HS-27A (cell line): ENCODE results near the gene DNAL1.
A peak's percentile ranks its signal among the peaks of the same experiment; 100 is the strongest.
"Not testable (repeated sequence)": the region's sequence is repeated elsewhere in the genome, so short reads cannot be mapped to it uniquely, and the experiment has no call there.

ENCODE experiments used
- DNase-seq: peaks from one replicate; pipeline ENCODE4 v3.0.0-alpha.2; 2012; ENCODE audit warnings: low read depth, missing footprints

The DNAL1 gene

DNA sequence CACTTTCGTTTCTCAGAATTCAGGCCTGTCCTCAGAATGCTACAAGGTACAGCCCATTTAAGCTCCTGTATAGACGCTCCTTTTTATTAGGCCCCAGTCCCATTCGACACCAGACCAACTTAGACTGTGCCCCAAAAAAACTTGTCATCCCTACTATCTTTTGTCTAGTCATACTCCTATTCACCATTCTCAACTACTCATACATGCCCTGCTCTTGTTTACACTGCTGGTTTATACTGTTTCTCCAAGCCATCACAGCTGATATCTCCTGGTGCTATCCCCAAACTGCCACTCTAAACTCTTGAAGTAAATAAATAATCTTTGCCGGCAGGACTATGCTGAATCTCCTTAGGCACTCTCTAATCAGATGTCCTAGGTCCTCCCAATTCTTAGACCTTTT is 63.3 kb downstream of the DNAL1 start:
- not testable (repeated sequence) for DNase-seq

- no peak for DNase-seq
These were observed 65.2 kb downstream of the DNAL1 start for GRCh38 chr14:73709904-73710469.

DNA sequence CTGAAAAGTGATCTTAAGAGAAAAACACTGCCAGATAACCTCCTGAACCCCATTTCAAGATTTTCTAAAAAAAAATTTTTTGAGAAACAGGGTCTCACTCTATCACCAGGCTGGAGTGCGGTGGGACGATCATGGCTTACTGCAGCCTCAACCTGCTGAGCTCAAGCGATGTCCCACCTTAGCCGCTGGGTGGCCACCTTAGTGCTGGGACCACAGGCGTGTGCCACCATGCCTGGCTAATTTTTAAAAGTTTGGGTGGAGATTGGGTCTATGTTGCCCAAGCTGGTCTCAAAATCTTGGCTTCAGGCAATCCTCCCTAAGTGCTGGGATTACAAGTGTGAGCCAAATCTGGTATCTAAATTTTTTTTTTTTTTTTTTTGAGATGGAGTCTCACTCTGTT is 66.0 kb downstream of the DNAL1 start:
- no peak for DNase-seq

DNA sequence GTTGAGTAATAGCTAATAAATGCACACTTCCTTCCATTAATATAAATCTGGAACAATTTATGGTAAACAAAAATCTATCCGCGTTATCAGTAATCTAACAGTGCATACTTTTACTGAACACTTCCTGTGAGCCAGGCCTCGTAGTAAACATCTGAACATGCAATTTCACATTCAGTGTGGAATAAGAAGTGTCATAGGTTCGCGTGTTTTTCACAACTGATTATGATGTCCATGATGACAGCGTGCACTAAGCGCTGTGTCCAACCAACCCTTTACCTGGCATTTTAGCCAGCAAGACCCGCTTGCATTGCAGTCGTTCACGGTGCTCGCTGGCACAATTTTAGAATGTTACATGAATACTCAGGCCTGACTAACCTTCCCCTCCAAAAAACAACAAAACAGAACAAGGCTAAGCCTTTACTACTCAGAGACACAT is 67.3 kb downstream of the DNAL1 start:
- no peak for DNase-seq

- no peak for DNase-seq
These were observed 67.9 kb downstream of the DNAL1 start for GRCh38 chr14:73712540-73713180.

DNA sequence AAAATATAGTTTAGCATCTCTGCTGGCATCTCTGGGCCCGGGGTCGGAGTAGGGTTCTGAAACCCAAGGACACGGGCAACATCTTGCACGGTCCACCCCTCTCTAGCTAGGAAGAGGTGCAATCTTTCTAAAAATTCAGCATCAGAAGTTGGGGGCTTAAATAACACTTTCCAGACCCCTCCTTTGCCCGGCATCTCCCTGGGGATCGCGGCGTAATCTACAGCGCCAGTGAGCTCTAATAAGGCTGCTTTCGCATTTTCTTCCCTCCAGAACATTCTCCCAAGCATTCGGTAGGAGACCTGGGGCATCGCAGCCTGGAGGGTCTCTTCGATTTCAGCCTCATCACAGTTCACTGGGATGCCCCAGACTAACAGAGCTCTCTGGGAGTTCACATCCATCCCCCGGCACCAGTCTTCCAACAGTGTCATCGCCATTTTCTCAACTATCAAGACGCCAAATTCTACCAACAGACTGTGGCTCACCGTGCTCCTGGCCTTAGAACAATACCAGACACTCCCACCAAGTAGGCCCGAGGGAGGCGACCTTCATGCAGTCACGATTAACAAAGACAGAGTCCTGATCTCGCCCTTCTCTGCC is 68.5 kb downstream of the DNAL1 start:
- no peak for DNase-seq

DNA sequence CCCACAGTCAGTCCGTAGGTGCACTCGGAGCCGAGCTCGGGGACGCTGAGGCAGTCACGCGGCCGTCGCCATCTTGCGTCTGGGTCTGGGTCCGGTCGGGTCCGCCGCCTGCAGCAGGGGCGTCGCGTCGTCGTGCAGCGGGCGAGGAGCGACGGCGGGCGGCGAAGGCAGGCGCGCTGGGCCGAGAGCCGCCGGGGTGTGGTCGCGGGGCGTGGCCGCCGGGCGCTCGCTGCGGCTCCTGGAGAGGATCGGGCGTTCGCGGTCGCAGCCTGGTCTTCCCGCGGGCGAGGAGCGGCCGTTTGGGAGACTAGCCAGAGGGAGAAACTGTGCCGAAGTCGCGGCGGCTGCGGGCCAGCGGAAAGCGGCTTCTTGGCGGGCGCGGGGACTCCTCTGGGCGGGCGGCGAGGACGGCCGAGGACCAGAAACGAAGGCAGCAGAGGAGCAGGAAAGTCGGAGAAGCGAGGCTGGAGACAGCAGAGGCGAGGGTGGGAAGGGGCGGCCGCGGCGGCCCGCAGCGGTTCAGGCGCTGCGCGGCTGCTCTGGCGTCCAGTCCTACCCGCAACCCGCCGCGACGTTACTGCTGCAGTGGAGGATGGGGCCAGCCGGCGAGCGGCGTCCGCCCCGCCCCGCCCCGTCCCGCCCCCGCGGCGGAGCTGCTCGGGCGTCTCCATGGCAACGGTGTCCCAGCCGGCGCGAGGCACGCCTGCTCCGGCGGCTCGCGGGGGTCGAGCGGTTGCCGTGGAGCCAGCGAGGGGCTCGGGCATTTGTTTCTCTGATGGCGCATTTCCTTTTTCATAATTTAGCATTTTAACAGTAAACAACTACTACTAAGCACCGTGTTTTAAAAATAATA is 69.2 kb downstream of the DNAL1 start, which contains the start of gene PNMA1:
PNMA1 (minus strand) TSS at position 582 of the 853 bp plus-strand sequence. CDS start 745 bp downstream, outside the sequence.
- DNase-seq: peak; percentile 43

DNA sequence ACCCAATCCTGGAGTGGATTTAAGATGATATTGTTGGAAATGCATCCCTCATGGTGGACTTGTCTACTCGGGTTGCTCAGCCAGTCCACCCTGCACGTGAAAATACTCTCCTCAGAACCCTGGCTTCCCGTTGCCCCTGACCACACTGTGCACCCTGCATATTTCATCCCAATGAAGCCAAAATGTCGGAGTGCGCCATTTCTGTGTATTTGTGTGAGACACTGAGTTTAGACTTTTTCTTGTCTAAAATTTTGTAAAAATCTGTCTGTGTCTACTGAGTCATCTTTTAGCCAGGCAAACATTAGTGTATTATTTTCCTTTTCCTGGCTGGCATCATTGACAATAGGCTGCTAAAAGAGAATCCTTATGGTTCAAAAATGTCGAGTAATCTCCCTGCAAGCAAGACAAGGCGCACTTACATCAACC is 69.9 kb downstream of the DNAL1 start:
- DNase-seq: no peak

DNA sequence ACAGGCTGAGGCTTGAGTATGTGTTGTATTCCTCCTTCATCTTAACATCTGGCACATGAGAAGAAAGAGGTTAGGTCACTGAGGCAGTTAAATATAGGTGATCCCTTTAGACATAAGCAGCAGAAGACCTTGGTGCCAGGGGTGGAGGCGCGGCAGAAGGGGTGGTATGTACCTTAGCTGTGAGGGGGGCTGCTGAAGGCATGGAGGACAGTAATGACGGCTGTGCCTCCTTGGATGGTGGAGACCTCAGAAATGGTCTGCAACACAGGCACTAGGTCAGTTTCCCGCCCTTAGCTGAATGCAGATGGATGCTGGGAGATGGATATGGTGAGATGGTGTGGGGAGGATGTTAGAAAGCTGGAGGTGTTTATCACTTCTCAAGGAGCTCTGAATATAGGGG is 70.9 kb downstream of the DNAL1 start:
- no peak for DNase-seq

DNA sequence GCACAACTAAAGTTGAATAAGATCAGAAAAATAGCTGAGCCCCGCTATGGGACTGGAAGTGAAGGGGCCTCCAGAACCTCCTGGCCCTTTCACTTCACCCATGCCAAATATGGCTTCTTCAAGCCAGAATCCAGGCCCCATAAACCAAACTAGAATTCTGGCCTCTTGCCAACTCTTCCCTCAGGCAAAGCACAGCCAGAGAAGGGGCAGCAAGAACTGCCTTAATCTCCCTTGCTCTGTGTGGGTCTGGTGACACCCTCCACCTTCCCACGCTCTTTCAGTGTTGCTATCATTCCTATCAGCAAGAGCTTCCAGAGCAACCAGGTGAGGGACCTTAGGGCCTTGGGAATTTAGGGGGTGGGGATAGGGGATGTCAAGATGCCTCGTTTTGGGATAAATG is 72.5 kb downstream of the DNAL1 start:
- DNase-seq: no peak

DNA sequence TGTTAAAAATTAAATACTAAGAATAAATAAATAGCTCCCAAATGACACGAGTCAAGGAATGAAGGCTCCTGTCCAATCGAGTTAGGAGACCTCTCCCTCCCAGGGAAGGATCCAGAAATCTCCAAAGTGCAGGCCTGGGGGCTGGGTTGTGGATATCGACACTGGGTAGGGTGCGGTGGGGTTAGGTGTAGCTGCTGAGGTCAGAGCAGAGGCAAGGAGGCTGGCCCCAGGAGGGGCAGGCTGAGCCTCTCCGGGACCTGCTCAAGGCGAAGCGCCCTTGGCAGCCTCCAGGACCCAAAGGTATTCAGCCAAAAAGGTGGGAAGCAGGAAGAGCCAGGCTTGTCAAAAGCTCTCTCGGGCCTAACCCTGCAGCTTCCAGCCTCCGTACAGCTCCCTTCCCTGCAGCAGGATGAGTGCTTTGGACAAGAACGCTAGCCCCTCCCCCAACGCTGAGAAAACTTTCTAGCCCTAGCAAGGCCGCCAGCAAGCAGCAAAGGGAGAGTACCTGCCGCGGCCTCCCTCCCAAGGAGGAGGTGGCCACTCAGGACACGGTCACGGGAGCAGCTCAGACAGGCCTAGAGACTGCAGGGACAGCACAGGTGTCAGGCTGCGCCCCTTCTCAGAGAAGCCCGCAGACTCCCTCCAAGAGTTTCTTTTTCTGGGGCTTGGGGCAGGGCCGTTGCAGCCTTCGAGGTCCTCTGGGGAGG is 73.1 kb downstream of the DNAL1 start:
- DNase-seq: no peak

DNA sequence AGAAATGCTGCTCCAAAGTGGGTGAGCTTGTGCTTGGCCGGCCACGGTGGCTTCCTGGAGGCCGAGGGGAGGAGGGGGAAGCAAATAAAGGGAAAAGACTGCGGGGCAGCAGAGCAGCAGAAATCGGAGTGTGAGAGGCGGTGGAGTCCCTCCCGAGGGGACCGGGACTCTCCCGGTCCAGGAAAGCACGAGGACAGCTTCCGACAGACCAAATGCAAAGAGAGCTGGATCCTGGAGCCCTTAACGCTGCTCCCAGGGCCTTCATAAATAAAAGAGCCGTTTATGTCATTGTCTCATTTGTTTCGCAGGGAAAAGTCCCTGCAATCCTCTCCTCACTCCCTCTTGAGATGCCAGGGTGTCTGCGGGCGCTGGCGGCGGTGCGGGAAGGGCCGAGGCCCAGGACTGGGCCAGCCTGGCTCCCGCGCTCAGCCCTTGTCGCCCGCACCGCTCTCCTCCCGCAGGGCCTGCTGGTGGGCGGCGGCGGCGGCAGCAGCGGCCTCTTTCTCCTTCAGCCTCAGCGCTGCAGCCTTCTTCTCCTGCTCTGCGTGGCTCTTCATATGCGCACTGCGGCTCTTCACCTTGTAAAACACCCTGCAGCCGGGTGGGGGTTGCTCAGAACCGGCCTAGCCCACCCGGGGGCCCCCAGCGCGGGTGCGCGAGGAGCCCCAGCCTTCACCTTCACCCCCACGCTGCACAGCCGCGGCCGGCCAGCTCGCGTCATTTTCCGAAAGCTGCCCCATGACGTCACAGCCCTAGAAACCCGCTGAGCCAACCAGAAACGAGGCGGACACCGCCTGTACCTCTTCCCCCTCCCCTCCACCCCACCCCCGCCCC is 73.8 kb downstream of the DNAL1 start:
- DNase-seq: no peak

DNA sequence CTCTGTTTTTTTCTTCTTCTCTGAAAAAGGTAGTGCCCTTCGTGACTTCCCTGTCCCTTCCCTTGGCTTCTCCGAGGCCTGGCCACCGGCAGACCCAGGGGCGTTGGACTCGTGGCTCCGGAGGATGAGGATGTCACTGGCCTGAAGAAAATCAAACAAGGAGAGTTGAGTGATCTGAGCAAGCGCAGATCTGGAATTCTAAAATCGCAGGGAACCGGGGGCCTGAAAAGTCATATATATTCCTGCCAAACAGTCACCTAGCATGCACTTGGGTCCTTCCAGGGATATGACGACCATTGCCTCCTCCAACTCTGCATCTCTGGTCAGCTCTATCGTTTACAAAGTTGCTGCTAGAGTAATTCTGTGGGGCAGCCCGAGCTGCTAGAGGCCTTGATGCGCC is 74.6 kb downstream of the DNAL1 start:
- no peak for DNase-seq

GRCh38 chr14:73719791-73720190 is 75.0 kb downstream of the DNAL1 start:
- no peak for DNase-seq

DNA sequence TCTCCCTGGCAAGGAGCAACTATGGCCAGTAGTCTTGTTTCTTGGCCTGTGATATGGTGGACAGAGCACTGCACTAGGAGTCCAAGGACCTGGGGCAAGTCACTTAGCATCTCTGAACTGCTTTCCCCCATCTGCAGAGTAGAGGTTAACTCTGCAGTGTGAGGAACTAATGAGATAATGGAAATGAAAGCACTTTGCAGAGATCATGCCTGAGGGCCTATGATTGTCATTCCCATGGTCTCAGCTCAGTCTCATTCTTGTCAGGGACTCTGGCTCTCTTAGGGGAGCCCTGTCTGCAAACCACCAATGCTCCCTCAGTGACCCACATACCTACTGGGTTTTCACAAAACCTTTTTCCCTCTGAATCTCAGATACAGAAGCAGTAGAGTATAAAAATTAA is 75.8 kb downstream of the DNAL1 start:
- no peak for DNase-seq

- no peak for DNase-seq
These were observed 76.5 kb downstream of the DNAL1 start for GRCh38 chr14:73721101-73721821.

GRCh38 chr14:73722581-73722980 is 77.8 kb downstream of the DNAL1 start:
- DNase-seq: no peak

- no peak for DNase-seq
These were observed 78.6 kb downstream of the DNAL1 start for GRCh38 chr14:73723406-73723796.

GRCh38 chr14:73723797-73724661 is 79.2 kb downstream of the DNAL1 start:
- peak; percentile 59 for DNase-seq
